Parietal lobe (tissue), 2 donors: Measurements from ENCODE around the gene ZNF799. TPM values are rescaled to one million over a fixed set of nuclear protein-coding genes. Genes with fewer than 3 reads are reported as not detected.

Source experiments
- small RNA-seq: library from RNA; depleted of rRNA; stranded (forward); fragments of <200 nt; gene quantifications from one replicate; pipeline ENCODE3, GENCODE V24; 2014; ENCODE audit warnings: low replicate concordance
- total RNA-seq: library from RNA; depleted of rRNA; stranded (reverse); fragments of >200 nt; gene quantifications from one replicate; pipeline ENCODE4 v1.2.3, GENCODE V29; 2014

The ZNF799 gene
- 8.5 TPM for total RNA-seq

GRCh38 chr19:12400633-12401502, at the start of gene ZNF799:
ZNF799 (minus strand) TSS chr19:12401271; CDS start chr19:12401070, 201 bp downstream.

GRCh38 chr19:12440541-12441316, 39.7 kb upstream of the ZNF799 start, which contains the start of gene ZNF443:
ZNF443 (minus strand) TSS chr19:12441021; CDS start chr19:12440914, 107 bp downstream.

GRCh38 chr19:12365236-12366162, 35.6 kb downstream of the ZNF799 start, which contains the start of gene ZNF442:
ZNF442 (minus strand) TSS chr19:12365683; CDS start chr19:12363631, 2,052 bp downstream.

Small RNA genes within 50 kb of the gene (small RNA-seq; reads per million reads assigned to genes)
- gene RPS29P23: not detected

Other genes starting within 250 kb of the ZNF799 start
- gene ZNF625, start 244.5 kb downstream of the ZNF799 start, total RNA-seq: 26.6 TPM
- gene ZNF136, start 238.2 kb downstream of the ZNF799 start, total RNA-seq: 26.3 TPM
- 25.4 TPM for gene ZNF44, start 106.4 kb downstream of the ZNF799 start, total RNA-seq
- gene ZNF563, start 67.6 kb downstream of the ZNF799 start, total RNA-seq: 2.5 TPM
- 6.6 TPM for gene ZNF442, start 35.6 kb downstream of the ZNF799 start, total RNA-seq
- gene ZNF443, start 39.8 kb upstream of the ZNF799 start, total RNA-seq: 25.0 TPM
- gene ZNF709, start 83.5 kb upstream of the ZNF799 start, total RNA-seq: 32.6 TPM
- 36.9 TPM for gene ZNF564, start 150.2 kb upstream of the ZNF799 start, total RNA-seq
- 21.6 TPM for gene ZNF490, start 209.5 kb upstream of the ZNF799 start, total RNA-seq
- gene ZNF791, start 209.6 kb upstream of the ZNF799 start, total RNA-seq: 29.1 TPM